PFSK-1 (cell line): Measurements from ENCODE around the gene YBX3.

Source experiments
- FOXP2 ChIP-seq: optimal IDR thresholded peaks from 2 replicates; pipeline ENCODE3; 2011; ENCODE audit warnings: borderline replicate concordance, control low read depth, inconsistent platforms; ENCODE audit not compliant: insufficient read depth; ENCODE audit errors: extremely low read length, extremely low read depth
- POLR2AphosphoS5 ChIP-seq: IDR thresholded peaks from 2 replicates; pipeline ENCODE4 v1.6.1; 2012; ENCODE audit warnings: low read depth, mild to moderate bottlenecking, control low read depth, low read length, moderate library complexity
- SIN3A ChIP-seq: IDR thresholded peaks from 2 replicates; pipeline ENCODE4 v1.6.1; 2012; ENCODE audit warnings: mild to moderate bottlenecking, low read length, moderate library complexity, borderline replicate concordance; ENCODE audit not compliant: insufficient read depth
- TAF1 ChIP-seq: IDR thresholded peaks from 2 replicates; pipeline ENCODE4 v1.6.1; 2012; ENCODE audit warnings: low read length, control low read depth, borderline replicate concordance; ENCODE audit not compliant: insufficient read depth
- TF ChIP-seq, protein P1 (sequence below), 2 experiments: IDR thresholded peaks; 2 replicates each; pipeline versions ENCODE4 v1.6.1 to v1.8.0; 2011 to 2012; ENCODE audit warnings: low read depth in 2 of 2, low read length in 2 of 2, control low read depth in 1 of 2, inconsistent platforms in 1 of 2, mild to moderate bottlenecking in 1 of 2, moderate library complexity in 1 of 2; ENCODE audit not compliant: insufficient read depth in 1 of 2

Gene YBX3

DNA sequence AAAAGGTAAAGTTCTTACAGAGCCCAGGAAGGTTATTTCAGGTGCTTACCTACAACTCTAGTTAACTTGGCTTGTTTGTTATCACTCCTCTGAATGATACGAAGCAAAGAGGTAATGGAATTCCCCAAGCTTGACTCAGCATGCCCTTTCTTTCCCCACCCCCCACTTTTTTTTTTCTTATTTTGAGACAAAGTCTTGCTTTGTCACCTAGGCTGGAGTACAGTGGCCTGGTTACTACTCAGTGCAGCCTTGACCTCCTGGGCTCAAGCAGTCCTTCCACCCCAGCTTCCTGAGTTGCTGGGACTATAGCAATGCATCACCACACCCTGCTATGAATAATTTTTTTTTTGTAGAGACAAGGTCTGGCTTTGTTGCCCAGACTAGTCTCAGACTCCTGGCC, 17.1 kb upstream of the YBX3 start:
- TF ChIP-seq, protein P1, sequence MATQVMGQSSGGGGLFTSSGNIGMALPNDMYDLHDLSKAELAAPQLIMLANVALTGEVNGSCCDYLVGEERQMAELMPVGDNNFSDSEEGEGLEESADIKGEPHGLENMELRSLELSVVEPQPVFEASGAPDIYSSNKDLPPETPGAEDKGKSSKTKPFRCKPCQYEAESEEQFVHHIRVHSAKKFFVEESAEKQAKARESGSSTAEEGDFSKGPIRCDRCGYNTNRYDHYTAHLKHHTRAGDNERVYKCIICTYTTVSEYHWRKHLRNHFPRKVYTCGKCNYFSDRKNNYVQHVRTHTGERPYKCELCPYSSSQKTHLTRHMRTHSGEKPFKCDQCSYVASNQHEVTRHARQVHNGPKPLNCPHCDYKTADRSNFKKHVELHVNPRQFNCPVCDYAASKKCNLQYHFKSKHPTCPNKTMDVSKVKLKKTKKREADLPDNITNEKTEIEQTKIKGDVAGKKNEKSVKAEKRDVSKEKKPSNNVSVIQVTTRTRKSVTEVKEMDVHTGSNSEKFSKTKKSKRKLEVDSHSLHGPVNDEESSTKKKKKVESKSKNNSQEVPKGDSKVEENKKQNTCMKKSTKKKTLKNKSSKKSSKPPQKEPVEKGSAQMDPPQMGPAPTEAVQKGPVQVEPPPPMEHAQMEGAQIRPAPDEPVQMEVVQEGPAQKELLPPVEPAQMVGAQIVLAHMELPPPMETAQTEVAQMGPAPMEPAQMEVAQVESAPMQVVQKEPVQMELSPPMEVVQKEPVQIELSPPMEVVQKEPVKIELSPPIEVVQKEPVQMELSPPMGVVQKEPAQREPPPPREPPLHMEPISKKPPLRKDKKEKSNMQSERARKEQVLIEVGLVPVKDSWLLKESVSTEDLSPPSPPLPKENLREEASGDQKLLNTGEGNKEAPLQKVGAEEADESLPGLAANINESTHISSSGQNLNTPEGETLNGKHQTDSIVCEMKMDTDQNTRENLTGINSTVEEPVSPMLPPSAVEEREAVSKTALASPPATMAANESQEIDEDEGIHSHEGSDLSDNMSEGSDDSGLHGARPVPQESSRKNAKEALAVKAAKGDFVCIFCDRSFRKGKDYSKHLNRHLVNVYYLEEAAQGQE (IDR thresholded peaks at IDR 0.05; ENCODE audit: insufficient read depth in 1 of 2, low read depth in 2 of 2, low read length in 2 of 2) = no peak
- TF ChIP-seq POLR2AphosphoS5 (no peak), TAF1 (no peak), SIN3A (no peak), FOXP2 (no peak)

DNA sequence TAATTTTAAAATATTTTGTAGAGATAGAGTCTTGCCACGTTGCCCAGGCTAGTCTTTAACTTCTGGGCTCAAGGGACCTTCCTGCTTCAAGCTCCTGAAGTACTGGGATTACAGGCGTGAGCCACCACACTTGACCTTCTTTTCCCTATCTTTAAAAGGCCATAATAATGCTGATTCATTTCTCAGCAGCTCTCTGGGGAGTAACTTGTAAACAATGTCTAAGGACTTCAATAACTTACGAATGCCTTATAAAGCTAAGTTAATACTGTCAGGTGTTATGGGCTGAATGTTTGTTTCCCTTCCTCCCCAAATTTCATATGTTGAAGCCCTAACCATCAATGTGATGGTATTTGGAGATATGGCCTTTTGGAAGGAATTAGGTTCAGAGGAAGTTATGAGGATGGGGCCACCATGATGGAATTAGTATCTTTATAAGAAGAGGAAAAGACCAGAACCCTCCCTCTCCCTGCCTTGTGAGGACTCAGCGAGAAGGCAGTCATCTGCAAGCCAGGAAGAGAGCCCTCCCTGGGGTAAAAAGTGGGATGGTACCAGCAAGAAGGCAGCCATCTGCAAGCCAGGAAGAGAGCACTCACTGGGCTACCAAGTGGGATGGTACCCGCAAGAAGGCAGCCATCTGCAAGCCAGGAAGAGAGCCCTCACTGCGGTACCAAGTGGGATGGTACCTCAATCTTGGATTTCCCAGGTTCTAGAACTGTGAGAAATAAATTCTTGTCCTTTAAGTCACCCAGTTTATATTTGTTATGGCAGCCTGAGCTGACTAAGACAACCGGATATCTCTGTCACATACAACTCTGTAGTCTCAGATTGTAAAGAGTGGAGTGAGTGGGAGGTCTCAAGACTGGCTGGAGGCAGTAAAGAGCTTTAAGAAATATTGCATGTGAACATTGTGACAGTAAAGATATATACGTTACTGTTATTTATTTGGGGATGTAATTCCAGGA, 16.3 kb upstream of the YBX3 start:
- TF ChIP-seq FOXP2 = no peak
- no peak for TF ChIP-seq TAF1
- TF ChIP-seq SIN3A = no peak
- TF ChIP-seq POLR2AphosphoS5 = no peak
- TF ChIP-seq, protein P1 (IDR thresholded peaks at IDR 0.05; ENCODE audit: insufficient read depth in 1 of 2, low read depth in 2 of 2, low read length in 2 of 2) = no peak

DNA sequence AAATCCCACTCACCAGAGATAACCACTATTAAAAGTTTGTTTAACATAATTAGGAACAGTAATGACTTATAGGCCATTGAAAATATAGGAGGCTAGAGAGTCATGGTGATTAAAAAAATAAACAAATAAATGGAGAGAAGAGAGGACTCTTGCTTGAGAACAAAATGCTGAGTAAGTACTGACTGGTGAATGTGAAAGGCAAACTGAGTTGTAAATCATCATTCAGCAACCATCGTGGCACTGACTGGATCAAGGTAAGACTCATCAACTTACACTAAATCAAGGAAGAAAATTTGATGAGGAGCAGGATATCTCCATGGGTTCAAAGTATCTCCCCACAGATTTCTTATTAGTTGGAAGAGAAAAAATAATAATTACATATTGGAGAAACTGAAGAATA, 14.1 kb upstream of the YBX3 start:
- TF ChIP-seq FOXP2 = no peak

DNA sequence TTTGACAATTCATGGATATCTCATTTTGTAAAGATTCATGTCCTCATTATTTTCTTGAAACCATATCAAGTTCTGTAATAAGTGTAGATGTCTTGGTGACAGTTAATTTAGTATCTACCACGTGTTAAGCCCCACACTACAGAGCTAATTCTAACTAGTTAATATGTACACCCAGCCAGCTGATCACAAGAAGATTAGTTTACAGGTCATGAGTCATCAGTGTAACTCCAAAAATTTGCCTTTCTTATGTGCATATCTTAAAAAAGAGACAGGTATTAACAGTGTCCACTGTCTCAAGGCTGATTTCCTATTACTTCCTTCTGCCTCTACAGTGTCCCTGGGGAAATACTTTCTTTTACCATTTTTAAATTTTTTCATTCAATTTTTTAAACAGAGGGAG, 13.3 kb upstream of the YBX3 start:
- TF ChIP-seq, protein P1 (IDR thresholded peaks at IDR 0.05; ENCODE audit: insufficient read depth in 1 of 2, low read depth in 2 of 2, low read length in 2 of 2) = no peak
- no peak for TF ChIP-seq POLR2AphosphoS5
- TF ChIP-seq FOXP2 = no peak
- no peak for TF ChIP-seq TAF1
- no peak for TF ChIP-seq SIN3A

DNA sequence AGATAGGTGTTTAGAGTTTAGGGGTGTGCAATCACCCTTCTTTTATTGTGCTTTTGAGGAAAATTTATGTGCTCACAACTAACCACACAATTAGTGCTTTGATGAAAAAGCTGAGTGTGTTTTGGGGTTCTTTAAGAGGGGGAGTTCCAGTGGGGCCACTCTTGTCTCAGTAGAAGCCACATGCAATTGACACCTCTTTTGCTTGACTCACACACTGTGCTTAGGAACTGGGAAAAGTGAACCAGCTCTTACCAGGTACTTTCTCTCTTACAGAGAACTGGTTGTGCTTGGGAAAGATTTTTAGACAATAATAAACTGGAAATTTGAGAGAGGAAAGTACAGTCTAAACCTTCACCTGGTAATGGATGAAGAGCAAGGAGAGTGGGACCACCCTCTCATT, 12.3 kb upstream of the YBX3 start:
- TF ChIP-seq FOXP2 (no peak), TAF1 (no peak), SIN3A (no peak), POLR2AphosphoS5 (no peak)
- TF ChIP-seq, protein P1 (IDR thresholded peaks at IDR 0.05; ENCODE audit: insufficient read depth in 1 of 2, low read depth in 2 of 2, low read length in 2 of 2) = no peak
